ACC112 (cell line): ENCODE measurements around the gene LRR1.
"Not testable (repeated sequence)": the region's sequence is repeated elsewhere in the genome, so short reads cannot be mapped to it uniquely, and the experiment has no call there.

Experiments used
- H2AFZ ChIP-seq: fragments of 200-600 bp; sonication (generic); one replicate; pipeline ENCODE4 v1.6.0; 2017; ENCODE audit warnings: antibody characterized with exemption, low read length; ENCODE audit not compliant: unreplicated experiment
- H3K27ac ChIP-seq: fragments of 200-600 bp; sonication (generic); 2 replicates; pipeline ENCODE4 v1.5.1; 2014; ENCODE audit warnings: low read depth, mild to moderate bottlenecking, antibody characterized with exemption, low read length, moderate library complexity
- H3K27me3 ChIP-seq: fragments of 200-600 bp; sonication (generic); 2 replicates; pipeline ENCODE4 v1.6.1; 2014; ENCODE audit warnings: mild to moderate bottlenecking, antibody characterized with exemption, low read length, moderate library complexity, mixed read lengths; ENCODE audit not compliant: insufficient read depth
- H3K36me3 ChIP-seq: fragments of 200-600 bp; sonication (generic); 2 replicates; pipeline ENCODE4 v1.6.1; 2016; ENCODE audit warnings: mild to moderate bottlenecking, antibody characterized with exemption, low read length, moderate library complexity, mixed read lengths; ENCODE audit not compliant: insufficient read depth
- H3K4me1 ChIP-seq: fragments of 200-600 bp; sonication (generic); one replicate; pipeline ENCODE4 v1.6.1; 2016; ENCODE audit warnings: low read length, mixed read lengths; ENCODE audit not compliant: insufficient read depth, unreplicated experiment, control insufficient read depth
- H3K4me3 ChIP-seq: fragments of 200-600 bp; sonication (generic); 2 replicates; pipeline ENCODE4 v1.5.1; 2014; ENCODE audit warnings: mild to moderate bottlenecking, low read depth, low read length
- H3K79me2 ChIP-seq: fragments of 200-600 bp; sonication (generic); one replicate; pipeline ENCODE4 v1.6.0; 2016; ENCODE audit warnings: low read length; ENCODE audit not compliant: control insufficient read depth, unreplicated experiment, insufficient read depth

Gene LRR1

DNA sequence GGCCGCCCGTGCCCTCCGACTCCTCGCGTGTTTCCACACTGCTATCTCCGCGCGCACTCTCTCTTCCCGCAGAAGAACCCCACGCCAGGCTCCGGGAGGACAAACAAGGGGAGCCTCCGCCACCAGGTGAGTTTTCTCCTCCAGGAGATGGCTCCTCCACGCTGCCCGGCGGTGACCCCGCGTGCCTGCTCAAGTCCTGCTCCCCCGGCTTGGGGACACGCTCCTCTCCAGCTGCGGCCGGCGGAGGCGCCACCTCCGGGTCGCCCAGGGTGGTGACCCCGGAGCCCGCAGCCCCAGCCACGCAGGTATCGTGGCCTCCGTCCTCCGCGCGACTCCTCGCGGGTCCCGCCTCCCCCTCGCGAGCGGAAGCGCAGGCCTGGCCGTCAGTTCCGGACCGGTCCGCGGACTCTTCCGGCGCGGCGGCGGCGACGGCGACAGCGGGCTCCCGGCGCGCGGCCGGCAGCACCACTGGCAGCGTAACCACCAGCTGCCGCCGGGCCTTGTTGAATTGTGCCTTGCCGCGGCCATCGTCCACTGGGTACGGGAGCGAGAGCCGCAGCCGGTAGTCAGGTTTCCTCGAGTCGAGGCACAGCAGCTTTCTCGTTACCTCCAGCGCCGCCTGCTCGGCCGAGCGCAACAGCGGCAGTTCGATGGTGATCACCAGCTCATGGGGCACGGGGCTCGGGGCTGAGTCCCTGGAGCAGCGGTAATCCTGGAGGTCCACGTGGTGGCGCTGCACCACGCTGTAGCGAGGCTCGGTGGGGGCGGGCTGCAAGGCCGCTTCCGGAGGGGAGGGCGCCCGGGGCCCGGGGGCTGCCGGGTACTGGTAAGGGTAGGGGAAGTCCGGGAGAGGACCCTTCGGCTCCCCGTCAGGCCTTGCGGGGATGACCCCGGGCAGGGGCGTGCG, 35.2 kb downstream of the LRR1 start:
- Histone ChIP-seq H3K4me1 (peaks cover 14% of the 10 kb centered on the region), H3K27me3 (no peaks in the 10 kb centered on the region), H2AFZ (peak overlapping the region; percentile 76), H3K79me2 (peaks cover 82% of the 10 kb centered on the region), H3K27ac (peak overlapping the region; percentile 79), H3K36me3 (peaks cover 14% of the 10 kb centered on the region), H3K4me3 (peak overlapping the region; percentile 99)

DNA sequence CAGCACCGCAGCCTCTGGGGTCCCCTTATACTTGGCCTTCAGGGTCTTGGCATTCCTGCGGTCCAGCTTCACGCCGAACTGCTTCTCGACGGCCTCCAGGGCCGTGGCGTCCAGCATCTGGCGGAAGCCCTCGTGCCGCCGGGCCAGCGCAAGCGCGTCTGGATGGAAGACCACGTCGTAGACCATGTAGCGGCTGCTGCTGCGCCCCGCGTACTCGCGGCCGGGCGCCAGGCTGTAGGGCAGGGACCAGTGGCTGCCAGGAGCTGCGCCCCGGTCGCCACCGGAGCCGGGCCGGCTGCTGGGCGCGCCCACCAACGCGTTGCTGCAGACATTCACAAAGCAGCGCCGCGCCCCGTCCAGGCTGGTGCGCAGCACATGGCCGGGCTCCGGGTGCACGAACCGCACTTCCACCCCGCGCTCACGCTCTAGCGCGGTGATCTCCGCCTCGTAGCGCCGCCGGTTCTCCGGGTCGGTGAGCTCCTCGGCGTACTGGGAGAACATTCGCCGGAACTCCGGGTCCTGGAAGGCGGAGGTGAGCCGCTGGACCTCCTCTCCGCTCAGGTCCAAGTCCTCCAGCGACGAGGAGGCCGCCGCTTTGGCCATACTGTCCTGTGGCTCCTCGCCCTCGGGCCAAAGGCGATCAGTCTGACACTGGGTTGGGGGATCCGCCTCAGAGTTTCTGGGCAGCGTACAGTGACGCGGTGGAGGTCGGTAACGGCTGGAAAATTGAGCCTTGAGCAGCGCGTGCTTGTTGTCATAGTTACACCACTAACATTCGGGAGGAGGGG, 36.0 kb downstream of the LRR1 start, which contains the start of gene DNAAF2:
DNAAF2 (minus strand) TSS at position 698 of the 788 bp plus-strand sequence; CDS start at position 603, 95 bp downstream.
- Histone ChIP-seq H3K79me2 (peaks cover 83% of the 10 kb centered on the region), H3K4me3 (peak within 1 kb of the TSS; percentile 99), H2AFZ (peak within 1 kb of the TSS; percentile 76), H3K27ac (peak within 1 kb of the TSS; percentile 79), H3K27me3 (no peaks in the 10 kb centered on the region), H3K4me1 (peaks cover 14% of the 10 kb centered on the region), H3K36me3 (peaks cover 18% of the 10 kb centered on the region)

DNA sequence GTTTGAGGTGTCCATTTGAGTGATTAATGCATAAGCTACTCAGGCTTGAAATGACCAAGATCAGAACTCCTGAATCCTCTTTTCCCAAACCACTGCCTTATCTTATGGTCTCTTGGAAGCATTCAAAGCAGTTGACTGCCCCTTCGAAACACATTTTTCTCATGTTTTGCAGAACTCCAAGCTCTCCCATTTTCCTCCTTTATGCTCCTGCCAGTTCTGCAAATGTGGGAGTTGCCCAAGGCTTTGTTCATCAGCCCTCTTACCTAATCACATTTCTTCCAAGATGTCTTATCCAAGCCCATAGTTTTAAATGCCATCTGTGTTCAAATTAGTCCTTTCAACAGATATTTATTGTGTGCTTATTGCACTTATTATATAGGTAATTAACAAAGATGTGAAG, 38.1 kb downstream of the LRR1 start:
- H3K27ac ChIP-seq: no peak overlapping the region
- H3K27me3 ChIP-seq: no peaks in the 10 kb centered on the region
- peaks cover 22% of the 10 kb centered on the region for H3K36me3 ChIP-seq
- peaks cover 86% of the 10 kb centered on the region for H3K79me2 ChIP-seq
- no peak overlapping the region for H2AFZ ChIP-seq
- no peak overlapping the region for H3K4me3 ChIP-seq
- H3K4me1 ChIP-seq: peaks cover 17% of the 10 kb centered on the region

DNA sequence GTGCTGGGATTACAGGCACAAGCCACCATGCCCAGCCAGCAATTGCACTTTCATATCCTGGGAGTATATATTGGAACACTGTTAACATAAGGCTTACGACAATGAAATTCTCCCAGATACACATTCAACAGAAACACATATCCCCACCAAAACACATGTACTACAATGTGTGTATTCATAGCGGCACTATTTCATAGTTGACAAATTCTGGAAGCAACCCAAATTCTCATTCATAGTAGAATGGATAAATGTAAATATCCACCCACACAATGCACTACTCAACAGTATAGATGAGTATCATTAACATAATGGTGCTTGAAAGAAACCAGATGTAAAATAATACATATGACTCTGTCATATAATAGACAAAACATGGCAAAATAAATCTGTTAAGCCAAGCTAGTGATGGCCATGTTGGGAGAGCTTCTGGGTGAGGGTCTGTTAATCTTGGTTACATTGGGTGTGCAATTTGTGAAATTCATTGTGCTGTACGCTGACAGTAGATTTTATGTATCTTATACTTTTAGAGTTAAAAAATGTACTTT, 38.9 kb downstream of the LRR1 start:
- Histone ChIP-seq H3K79me2 (peaks cover 83% of the 10 kb centered on the region), H2AFZ (no peak overlapping the region), H3K36me3 (peaks cover 22% of the 10 kb centered on the region), H3K27me3 (no peaks in the 10 kb centered on the region), H3K27ac (no peak overlapping the region), H3K4me3 (no peak overlapping the region), H3K4me1 (peaks cover 17% of the 10 kb centered on the region)

DNA sequence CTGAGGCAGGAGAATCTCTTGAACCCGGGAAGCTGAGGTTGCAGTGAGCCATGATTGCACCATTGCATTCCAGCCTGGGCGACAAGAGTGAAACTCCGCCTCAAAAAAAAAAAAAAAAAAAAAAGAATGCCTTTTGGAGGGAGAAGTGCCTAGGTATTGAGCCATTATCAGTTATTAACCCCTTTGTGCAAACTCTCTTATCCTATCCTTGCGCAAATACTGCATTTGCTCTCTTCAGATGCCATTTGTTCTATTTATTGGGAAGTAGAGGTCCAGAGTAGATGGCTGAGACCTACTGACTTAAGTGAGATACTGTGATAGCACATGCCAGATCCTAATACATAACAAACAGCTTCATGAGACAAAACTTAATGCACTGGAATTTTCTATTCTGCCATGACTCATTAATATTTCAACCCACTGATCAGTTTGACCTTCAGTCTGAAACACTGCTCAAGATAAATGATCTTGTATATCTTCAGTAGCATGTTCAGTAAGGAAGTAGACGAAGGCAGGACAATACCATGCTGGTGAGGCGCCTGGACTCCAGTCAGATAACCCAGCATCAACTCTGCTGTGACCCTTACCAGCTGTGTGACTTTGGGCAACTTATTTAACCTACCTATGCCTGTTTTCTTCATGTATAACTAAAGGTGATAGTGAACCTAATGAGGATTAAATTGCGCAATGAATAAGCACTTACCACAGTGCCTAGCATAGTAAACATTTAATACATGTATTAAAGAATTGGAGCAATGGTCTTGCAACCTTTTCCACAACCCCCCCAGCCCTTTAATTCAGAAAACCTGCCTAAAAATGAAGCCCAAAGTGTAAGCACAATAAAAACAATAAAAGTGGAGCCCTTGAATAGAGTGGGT, 42.0 kb downstream of the LRR1 start:
- Histone ChIP-seq H3K4me3 (no peak overlapping the region), H3K79me2 (peaks cover 62% of the 10 kb centered on the region), H3K4me1 (peaks cover 17% of the 10 kb centered on the region), H3K27ac (no peak overlapping the region), H3K36me3 (peaks cover 22% of the 10 kb centered on the region), H2AFZ (no peak overlapping the region), H3K27me3 (no peaks in the 10 kb centered on the region)

DNA sequence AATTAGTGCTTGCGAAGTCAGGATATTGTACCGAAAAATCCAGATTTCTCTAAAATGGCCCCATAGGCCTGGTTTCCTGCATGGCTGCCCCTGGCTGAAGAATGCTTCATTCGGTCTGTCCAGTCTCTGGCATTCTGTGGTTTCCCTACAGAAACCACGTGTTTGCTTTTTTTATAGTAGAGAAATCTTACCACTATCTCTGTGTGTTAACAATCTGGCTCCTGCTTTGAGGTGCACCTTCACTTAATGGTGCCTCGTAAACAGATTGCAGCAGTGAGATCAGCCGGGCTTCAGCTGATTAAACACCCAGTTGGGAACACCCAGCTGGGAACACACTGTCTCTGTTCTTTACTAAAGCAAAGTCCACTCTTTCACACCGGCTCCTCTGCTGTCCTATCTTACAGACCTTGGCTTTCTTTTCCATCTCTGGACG, 43.0 kb downstream of the LRR1 start:
- peaks cover 58% of the 10 kb centered on the region for H3K79me2 ChIP-seq
- H3K36me3 ChIP-seq: peaks cover 26% of the 10 kb centered on the region
- peaks cover 10% of the 10 kb centered on the region for H3K4me1 ChIP-seq
- H3K27ac ChIP-seq: no peak overlapping the region
- H3K4me3 ChIP-seq: no peak overlapping the region
- H3K27me3 ChIP-seq: no peaks in the 10 kb centered on the region
- H2AFZ ChIP-seq: no peak overlapping the region

DNA sequence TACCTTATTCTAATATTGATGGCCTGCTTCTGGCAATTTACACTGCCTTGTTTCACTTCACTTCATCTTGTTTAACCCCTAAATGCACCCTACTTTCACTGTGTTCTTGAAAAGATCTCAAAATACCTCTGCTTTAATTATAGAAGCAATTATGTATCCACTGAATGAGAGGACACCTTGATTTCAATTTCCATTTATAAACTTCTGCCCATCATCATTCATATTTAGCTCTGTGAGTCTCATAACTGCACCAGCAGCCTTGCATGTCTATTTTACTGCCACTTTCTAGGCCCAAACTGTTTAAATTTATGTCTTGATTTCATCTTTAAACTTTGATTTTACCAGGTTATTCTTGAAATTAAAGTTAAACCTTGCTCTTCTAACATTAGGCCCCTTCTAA, 43.4 kb downstream of the LRR1 start:
- H3K4me3 ChIP-seq: no peak overlapping the region
- H3K27ac ChIP-seq: no peak overlapping the region
- H3K27me3 ChIP-seq: no peaks in the 10 kb centered on the region
- H2AFZ ChIP-seq: no peak overlapping the region
- H3K4me1 ChIP-seq: peaks cover 8% of the 10 kb centered on the region
- peaks cover 26% of the 10 kb centered on the region for H3K36me3 ChIP-seq
- H3K79me2 ChIP-seq: peaks cover 57% of the 10 kb centered on the region

DNA sequence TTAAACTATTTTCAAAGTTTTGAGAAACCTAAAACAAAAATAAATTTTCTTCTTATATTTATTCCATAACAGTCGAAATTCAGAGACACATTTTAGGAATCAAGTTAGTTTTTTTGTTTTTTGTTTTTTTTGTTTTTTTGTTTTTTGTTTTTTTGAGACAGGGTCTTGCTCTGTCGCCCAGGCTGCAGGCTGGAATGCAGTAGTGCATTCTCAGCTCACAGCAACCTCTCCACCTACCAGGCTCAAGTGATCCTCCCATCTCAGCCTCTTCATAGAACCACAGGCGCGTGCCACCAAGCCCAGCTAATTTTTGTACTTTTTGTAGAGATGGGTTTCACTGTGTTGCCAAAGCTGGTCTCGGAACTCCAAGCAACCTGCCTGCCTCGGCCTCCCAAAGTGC, 54.8 kb downstream of the LRR1 start:
- H3K4me1 ChIP-seq: no peaks in the 10 kb centered on the region
- peaks cover 9% of the 10 kb centered on the region for H3K36me3 ChIP-seq
- peaks cover 2% of the 10 kb centered on the region for H3K79me2 ChIP-seq
- H2AFZ ChIP-seq: no peak overlapping the region
- no peak overlapping the region for H3K4me3 ChIP-seq
- H3K27me3 ChIP-seq: no peaks in the 10 kb centered on the region
- H3K27ac ChIP-seq: no peak overlapping the region

DNA sequence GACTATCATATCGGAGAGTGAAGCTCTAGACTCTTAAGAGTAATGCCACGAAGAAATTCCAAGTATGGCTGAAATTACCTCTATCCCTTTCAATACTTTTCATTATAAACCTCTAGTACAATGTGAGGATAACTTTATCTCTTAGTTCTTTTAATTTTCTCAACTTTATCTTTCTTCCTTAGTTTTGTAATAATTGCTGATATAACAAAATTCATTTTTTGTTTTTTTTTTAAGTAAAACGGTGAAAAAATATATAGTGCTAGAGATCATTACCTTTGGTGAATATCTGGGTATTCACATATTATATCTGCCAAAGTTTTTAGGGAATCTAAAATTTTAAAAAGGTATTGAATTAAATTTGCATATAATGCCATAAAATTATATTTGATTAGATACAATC, 55.8 kb downstream of the LRR1 start:
- Histone ChIP-seq H3K4me1 (no peaks in the 10 kb centered on the region), H3K27me3 (no peaks in the 10 kb centered on the region), H3K27ac (no peak overlapping the region), H3K36me3 (peaks cover 9% of the 10 kb centered on the region), H3K79me2 (peaks cover 2% of the 10 kb centered on the region), H2AFZ (no peak overlapping the region), H3K4me3 (no peak overlapping the region)

DNA sequence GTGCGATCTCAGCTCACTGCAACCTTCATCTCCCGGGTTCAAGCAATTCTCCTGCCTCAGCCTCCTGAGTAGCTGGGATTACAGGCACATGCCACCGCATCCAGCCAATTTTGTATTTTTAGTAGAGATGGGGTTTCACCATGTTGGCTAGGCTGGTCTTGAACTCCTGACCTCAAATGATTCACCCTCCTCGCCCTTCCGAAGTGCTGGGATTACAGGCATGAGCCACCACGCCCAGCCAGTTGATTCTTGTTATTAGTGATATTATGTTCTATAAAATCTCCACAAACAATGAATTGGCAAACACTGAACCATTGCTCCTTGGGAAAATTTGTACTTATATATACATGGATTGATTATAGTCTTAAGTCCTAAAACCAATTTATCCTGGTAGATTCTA, 58.8 kb downstream of the LRR1 start:
- not testable (repeated sequence) for H3K79me2 ChIP-seq, H3K4me1 ChIP-seq, H3K4me3 ChIP-seq, H3K27ac ChIP-seq, H3K27me3 ChIP-seq, H3K36me3 ChIP-seq, H2AFZ ChIP-seq
